GM10847 (cell line): ENCODE results near the gene C22orf23.

Experiments
- POLR2A ChIP-seq: IDR thresholded peaks from 2 replicates; pipeline ENCODE4 v1.6.1; 2011; ENCODE audit not compliant: insufficient read length; ENCODE audit errors: extremely low read depth

The C22orf23 gene

GRCh38 chr22:37920126-37920525 is 33.3 kb downstream of the C22orf23 start:
- TF ChIP-seq POLR2A = no peak

GRCh38 chr22:37918580-37919270 is 34.7 kb downstream of the C22orf23 start:
- TF ChIP-seq POLR2A = no peak

GRCh38 chr22:37917874-37918548 is 35.4 kb downstream of the C22orf23 start:
- TF ChIP-seq POLR2A = no peak

- TF ChIP-seq POLR2A = no peak
Observed at GRCh38 chr22:37916311-37916710, 37.1 kb downstream of the C22orf23 start.

GRCh38 chr22:37913233-37913721 is 40.1 kb downstream of the C22orf23 start:
- TF ChIP-seq POLR2A = no peak

GRCh38 chr22:37912171-37912570 is 41.2 kb downstream of the C22orf23 start:
- TF ChIP-seq POLR2A = no peak

- TF ChIP-seq POLR2A = no peak
Observed at GRCh38 chr22:37911697-37912096, 41.7 kb downstream of the C22orf23 start.

GRCh38 chr22:37910890-37911672 is 42.3 kb downstream of the C22orf23 start:
- TF ChIP-seq POLR2A = no peak

GRCh38 chr22:37909766-37910165 is 43.6 kb downstream of the C22orf23 start:
- no peak for TF ChIP-seq POLR2A

- no peak for TF ChIP-seq POLR2A
Observed at GRCh38 chr22:37907036-37907954, 46.1 kb downstream of the C22orf23 start.

- no peak for TF ChIP-seq POLR2A
Observed at GRCh38 chr22:37906364-37907008, 46.9 kb downstream of the C22orf23 start.

GRCh38 chr22:37905534-37906363 is 47.7 kb downstream of the C22orf23 start, which contains the start of gene MICALL1:
Gene MICALL1, plus strand, starts transcription at chr22:37906297. Its CDS starts 126 bp downstream, at chr22:37906423.
- no peak for TF ChIP-seq POLR2A

- no peak for TF ChIP-seq POLR2A
Observed at GRCh38 chr22:37904572-37905533, 48.5 kb downstream of the C22orf23 start.
